Right lobe of liver (tissue), 4 donors: ENCODE data around the gene NR1I3.

Source experiments
- CTCF ChIP-seq, 4 donors: fragments of 200-600 bp in 3 of 4; fragments of 450-650 bp in 1 of 4; IDR thresholded peaks; one replicate each; pipeline versions ENCODE4 v1.5.1 to v1.8.0; 2016 to 2022; ENCODE audit warnings: antibody characterized with exemption in 4 of 4, mild to moderate bottlenecking in 2 of 4
- POLR2A ChIP-seq: fragments of 450-650 bp; IDR thresholded peaks from one replicate; pipeline ENCODE4 v1.6.1; 2017; ENCODE audit warnings: antibody characterized with exemption, mild to moderate bottlenecking
- donor health status: DM: no; HTN: no; CAD: no.
- donor health status: DM: no; HTN: no; CAD: no.
- donor health status: DM: no; HTN: yes; CAD: no.

DNA sequence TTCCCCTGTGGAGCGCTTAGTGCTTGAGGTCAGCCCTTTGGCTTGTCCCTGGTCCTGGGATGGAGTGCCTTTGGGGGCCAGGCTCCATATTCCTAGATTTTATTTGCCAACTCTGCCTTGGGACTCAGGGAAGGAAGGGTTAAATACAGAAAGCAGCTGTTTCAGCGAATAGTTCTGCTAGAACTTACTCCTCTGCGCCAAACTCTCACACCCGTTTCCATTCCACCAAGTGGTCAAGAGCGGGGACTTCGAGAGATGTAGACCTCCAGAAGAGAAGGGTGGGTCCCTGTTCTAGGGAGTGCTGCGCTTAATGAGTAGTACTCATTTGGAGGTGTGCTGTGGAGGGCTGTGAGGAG is 12.8 kb downstream of the NR1I3 start:
- no peak for TF ChIP-seq CTCF (IDR thresholded peaks at IDR 0.05)
- no peak for TF ChIP-seq POLR2A
